Mucosa of descending colon (tissue), 3 donors: ENCODE measurements around the gene GJC3. TPM values are rescaled to one million over a fixed set of nuclear protein-coding genes. Genes with fewer than 3 reads are reported as not detected.
"Not testable (repeated sequence)": the region's sequence is repeated elsewhere in the genome, so short reads cannot be mapped to it uniquely, and the experiment has no call there.

ENCODE experiments used
- ATAC-seq: fragments of 200-7000 bp; cut with Tn5 transposase; one replicate; pipeline ENCODE4 v1.9.1; 2020; ENCODE audit warnings: mild to moderate bottlenecking, moderate library complexity
- DNase-seq, 3 donors: peaks; one replicate each; pipeline ENCODE4 v3.0.0-alpha.2; 2020
- H3K36me3 ChIP-seq: fragments of 200-600 bp; one replicate; pipeline ENCODE4 v1.8.0; 2021; ENCODE audit warnings: low read depth, mild to moderate bottlenecking
- H3K4me1 ChIP-seq: fragments of 200-600 bp; one replicate; pipeline ENCODE4 v1.8.0; 2021; ENCODE audit warnings: low read depth, mild to moderate bottlenecking
- H3K4me3 ChIP-seq: fragments of 200-600 bp; one replicate; pipeline ENCODE4 v1.8.0; 2021; ENCODE audit warnings: mild to moderate bottlenecking
- H3K9me3 ChIP-seq: fragments of 200-600 bp; one replicate; pipeline ENCODE4 v1.8.0; 2021; ENCODE audit warnings: mild to moderate bottlenecking
- CTCF ChIP-seq: fragments of 200-600 bp; IDR thresholded peaks from one replicate; pipeline ENCODE4 v1.8.0; 2022; ENCODE audit warnings: antibody characterized with exemption, mild to moderate bottlenecking
- intact Hi-C, 2 donors: fragments of 100-400 bp; cut with DNase I in 1 of 2; cut with micrococcal nuclease in 1 of 2; formaldehyde crosslinking; loops; one replicate each; pipeline versions ENCODE4 v1.11.0 to v1.11.1; 2022; cut with DNase I, micrococcal nuclease
- total RNA-seq, 3 donors: library from RNA; stranded (reverse); fragmentation: NEBNext Ultra II Directional in 2 of 3; extraction: Animal tissue kit (Norgen Biotek cat#: 25700) in 2 of 3; gene quantifications; one replicate each; pipeline versions ENCODE4 v1.2.1 to v1.2.4, GENCODE V29; 2021 to 2023
- donor health status: DM: no; HTN: no; CAD: no; lungs with moderate emphysema.
- donor health status: DM: no; HTN: no; CAD: no.
- donor health status: DM: no; HTN: yes; CAD: no.

Gene GJC3
- total RNA-seq, 3 donors from 2014 or later: not detected

GRCh38 chr7:99949645-99950228, 20.3 kb upstream of the GJC3 start:
- no peak for TF ChIP-seq CTCF
- Histone ChIP-seq H3K9me3 (peaks cover 4% of the 10 kb centered on the region), H3K4me1 (no peaks in the 10 kb centered on the region), H3K4me3 (no peak overlapping the region), H3K36me3 (no peaks in the 10 kb centered on the region)
- ATAC-seq (no peak), DNase-seq (no peak)
- intact Hi-C loops: no loop called here

GRCh38 chr7:99947608-99948007, 18.2 kb upstream of the GJC3 start:
- DNase-seq (no peak), ATAC-seq (no peak)
- no peaks in the 10 kb centered on the region for H3K36me3 ChIP-seq
- intact Hi-C loops: no loop called here
- H3K4me1 ChIP-seq: no peaks in the 10 kb centered on the region
- no peak for TF ChIP-seq CTCF
- peaks cover 4% of the 10 kb centered on the region for H3K9me3 ChIP-seq
- H3K4me3 ChIP-seq: no peak overlapping the region

- ATAC-seq: no peak
Measured at GRCh38 chr7:99944497-99945070, 15.2 kb upstream of the GJC3 start.

GRCh38 chr7:99943641-99944496, 14.4 kb upstream of the GJC3 start:
- ATAC-seq (no peak), DNase-seq (no peak)
- intact Hi-C loops: no loop called here
- no peaks in the 10 kb centered on the region for H3K9me3 ChIP-seq
- H3K4me1 ChIP-seq: no peaks in the 10 kb centered on the region
- no peaks in the 10 kb centered on the region for H3K36me3 ChIP-seq
- no peak for TF ChIP-seq CTCF
- H3K4me3 ChIP-seq: no peak overlapping the region

More at GRCh38 chr7:99944497-99945070, 15.2 kb upstream of the GJC3 start:
- TF ChIP-seq CTCF: no peak
- Histone ChIP-seq H3K9me3 (no peaks in the 10 kb centered on the region), H3K4me1 (no peaks in the 10 kb centered on the region), H3K36me3 (no peaks in the 10 kb centered on the region), H3K4me3 (no peak overlapping the region)
- intact Hi-C loops: no loop called here
- no peak for DNase-seq

- ATAC-seq (no peak), DNase-seq (no peak)
- H3K4me3 ChIP-seq: no peak overlapping the region
- no peaks in the 10 kb centered on the region for H3K36me3 ChIP-seq
- no peaks in the 10 kb centered on the region for H3K9me3 ChIP-seq
- TF ChIP-seq CTCF: no peak
- no peaks in the 10 kb centered on the region for H3K4me1 ChIP-seq
- intact Hi-C loops: no loop called here
Measured at GRCh38 chr7:99938296-99938695, 8.9 kb upstream of the GJC3 start.

- DNase-seq, H3K4me1 ChIP-seq, H3K9me3 ChIP-seq, H3K36me3 ChIP-seq, intact Hi-C loops, ATAC-seq, H3K4me3 ChIP-seq: not testable (repeated sequence)
Measured at GRCh38 chr7:99935009-99935408, 5.6 kb upstream of the GJC3 start.
